ENCODE measurements around the gene FNDC10. TPM values are rescaled to one million over a fixed set of nuclear protein-coding genes. Genes with fewer than 3 reads are reported as not detected.

The FNDC10 gene
- total and polyA plus RNA-seq, 3 donors from 2014 or later: 15.5 to 54.0 (median 36.8) TPM

DNA sequence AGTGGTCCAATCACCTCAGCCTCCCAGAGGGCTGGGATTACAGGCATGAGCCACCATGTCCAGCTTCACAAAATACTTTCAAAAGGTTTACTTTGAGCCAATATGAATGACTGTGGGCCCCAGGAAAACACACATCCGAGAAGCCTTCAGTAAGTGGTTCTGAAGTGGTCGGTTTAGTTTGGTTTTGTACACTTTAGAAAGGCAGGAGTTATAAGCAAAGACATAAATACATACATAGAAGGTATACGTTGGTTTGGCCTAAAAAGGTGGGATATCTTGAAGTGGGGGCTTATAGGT is 12.1 kb upstream of the FNDC10 start:
- Histone ChIP-seq H3K36me3 (ENCODE audit: low read depth, missing control alignments) (no peaks in the 10 kb centered on the region), H3K9me3 (no peaks in the 10 kb centered on the region), H3K27ac (peak overlapping the region; percentile 51 to 68), H3K27me3 (no peaks in the 10 kb centered on the region), H3K4me3 (no peak overlapping the region), H3K4me1 (peaks cover 26% of the 10 kb centered on the region)
- intact Hi-C loops (cut with DNase I; ENCODE audit: low total_unique reads): no loop called here
- TF ChIP-seq POLR2A (IDR thresholded peaks at IDR 0.05): no peak
- TF ChIP-seq, protein P1, sequence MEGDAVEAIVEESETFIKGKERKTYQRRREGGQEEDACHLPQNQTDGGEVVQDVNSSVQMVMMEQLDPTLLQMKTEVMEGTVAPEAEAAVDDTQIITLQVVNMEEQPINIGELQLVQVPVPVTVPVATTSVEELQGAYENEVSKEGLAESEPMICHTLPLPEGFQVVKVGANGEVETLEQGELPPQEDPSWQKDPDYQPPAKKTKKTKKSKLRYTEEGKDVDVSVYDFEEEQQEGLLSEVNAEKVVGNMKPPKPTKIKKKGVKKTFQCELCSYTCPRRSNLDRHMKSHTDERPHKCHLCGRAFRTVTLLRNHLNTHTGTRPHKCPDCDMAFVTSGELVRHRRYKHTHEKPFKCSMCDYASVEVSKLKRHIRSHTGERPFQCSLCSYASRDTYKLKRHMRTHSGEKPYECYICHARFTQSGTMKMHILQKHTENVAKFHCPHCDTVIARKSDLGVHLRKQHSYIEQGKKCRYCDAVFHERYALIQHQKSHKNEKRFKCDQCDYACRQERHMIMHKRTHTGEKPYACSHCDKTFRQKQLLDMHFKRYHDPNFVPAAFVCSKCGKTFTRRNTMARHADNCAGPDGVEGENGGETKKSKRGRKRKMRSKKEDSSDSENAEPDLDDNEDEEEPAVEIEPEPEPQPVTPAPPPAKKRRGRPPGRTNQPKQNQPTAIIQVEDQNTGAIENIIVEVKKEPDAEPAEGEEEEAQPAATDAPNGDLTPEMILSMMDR (IDR thresholded peaks at IDR 0.05): no peak
- 90 to 91% methylated on average over 3 of the region's 3 CpGs for WGBS, 2 donors
- DNase-seq: no peak

DNA sequence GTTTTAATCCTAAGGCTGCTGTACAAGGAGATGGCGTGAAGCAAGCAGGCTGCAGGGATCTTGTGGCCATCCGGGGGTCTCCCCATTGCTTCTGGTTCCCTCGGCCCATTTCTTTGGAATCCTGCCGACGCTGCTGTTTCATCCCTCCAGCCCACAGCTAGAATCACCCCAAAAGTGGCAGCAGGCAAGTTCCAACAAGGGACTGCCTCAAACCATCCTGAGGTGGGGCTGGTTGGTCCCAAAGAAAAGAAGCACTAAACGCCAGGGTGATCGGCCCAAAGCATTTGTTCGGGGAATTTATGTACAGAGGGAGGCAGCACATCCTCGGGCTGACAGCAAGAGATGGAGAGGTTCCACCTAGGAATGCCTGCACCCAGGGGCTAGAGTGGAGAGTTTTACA is 10.9 kb upstream of the FNDC10 start:
- Histone ChIP-seq H3K4me3 (no peak overlapping the region), H3K36me3 (ENCODE audit: low read depth, missing control alignments) (no peaks in the 10 kb centered on the region), H3K9me3 (no peaks in the 10 kb centered on the region), H3K27me3 (no peaks in the 10 kb centered on the region), H3K4me1 (peaks cover 18% of the 10 kb centered on the region), H3K27ac (peak overlapping the region in 1 of 2 donors; percentile 68)
- intact Hi-C loops (cut with DNase I; ENCODE audit: low total_unique reads): no loop called here
- TF ChIP-seq, protein P1 (IDR thresholded peaks at IDR 0.05): no peak
- TF ChIP-seq POLR2A (IDR thresholded peaks at IDR 0.05): no peak
- no peak for DNase-seq
- 59 to 60% methylated on average over 8 to 9 of the region's 9 CpGs for WGBS, 2 donors

DNA sequence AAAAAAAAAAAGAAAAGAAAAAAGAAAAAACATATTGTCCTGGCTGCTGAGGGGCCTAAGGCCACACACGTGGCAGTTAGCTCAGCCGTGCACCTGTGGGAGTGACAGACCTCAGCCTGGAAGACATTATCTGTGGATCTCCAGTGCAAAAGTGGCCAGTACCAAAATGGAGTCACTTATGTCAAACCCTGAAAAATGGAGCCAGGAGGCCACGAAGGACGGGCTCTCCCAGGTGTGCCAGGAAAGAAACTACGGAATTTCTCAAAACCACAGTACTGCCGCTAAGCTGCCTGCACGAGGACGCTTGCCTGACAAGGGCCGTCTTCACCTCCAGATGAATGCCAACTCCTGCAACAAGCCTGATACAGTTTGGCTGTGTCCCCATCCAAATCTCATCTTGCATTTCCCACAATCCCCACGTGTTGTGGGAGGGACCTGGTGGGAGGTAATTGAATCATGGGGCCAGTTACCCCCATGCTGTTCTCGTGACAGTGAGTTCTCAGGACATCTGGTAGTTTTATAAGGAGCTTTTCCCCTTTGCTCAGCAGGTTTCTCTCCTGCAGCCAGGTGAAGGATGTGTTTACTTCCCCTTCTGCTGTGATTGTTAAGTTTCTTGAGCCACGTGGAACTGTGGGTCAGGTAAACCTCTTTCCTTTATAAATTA is 10.0 kb upstream of the FNDC10 start:
- no peaks in the 10 kb centered on the region for H3K9me3 ChIP-seq
- no peak for DNase-seq
- H3K4me1 ChIP-seq: peaks cover 18% of the 10 kb centered on the region
- H3K27me3 ChIP-seq: no peaks in the 10 kb centered on the region
- no peak overlapping the region for H3K4me3 ChIP-seq
- TF ChIP-seq, protein P1 (IDR thresholded peaks at IDR 0.05): no peak
- TF ChIP-seq POLR2A (IDR thresholded peaks at IDR 0.05): no peak
- 61 to 70% methylated on average over 9 to 12 of the region's 12 CpGs for WGBS, 2 donors
- no peaks in the 10 kb centered on the region for H3K36me3 ChIP-seq (ENCODE audit: low read depth, missing control alignments)
- no peak overlapping the region for H3K27ac ChIP-seq
- intact Hi-C loops (cut with DNase I; ENCODE audit: low total_unique reads): no loop called here

DNA sequence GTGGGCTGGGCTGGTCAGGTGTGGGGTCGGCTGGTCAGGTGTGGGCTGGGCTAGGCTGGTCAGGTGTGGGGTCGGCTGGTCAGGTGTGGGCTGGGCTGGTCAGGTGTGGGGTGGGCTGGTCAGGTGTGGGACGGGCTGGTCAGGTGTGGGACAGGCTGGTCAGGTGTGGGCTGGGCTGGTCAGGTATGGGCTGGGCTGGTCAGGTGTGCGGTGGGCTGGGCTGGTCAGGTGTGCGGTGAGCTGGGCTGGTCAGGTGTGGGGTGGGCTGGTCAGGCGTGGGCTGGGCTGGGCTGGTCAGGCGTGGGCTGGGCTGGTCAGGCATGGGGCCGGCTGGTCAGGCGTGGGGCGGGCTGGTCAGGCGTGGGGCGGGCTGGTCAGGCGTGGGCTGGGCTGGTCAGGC is 6.3 kb upstream of the FNDC10 start:
- H3K36me3 ChIP-seq (ENCODE audit: low read depth, missing control alignments): no peaks in the 10 kb centered on the region
- no peak overlapping the region for H3K27ac ChIP-seq
- no peak for DNase-seq
- no peaks in the 10 kb centered on the region for H3K9me3 ChIP-seq
- 87% methylated on average over 13 of the region's 13 CpGs; no CpG with 5 or more reads in 1 of the 2 donors for WGBS, 2 donors
- peaks cover 9% of the 10 kb centered on the region for H3K4me1 ChIP-seq
- H3K27me3 ChIP-seq: no peaks in the 10 kb centered on the region
- intact Hi-C loops (cut with DNase I; ENCODE audit: low total_unique reads): no loop called here
- TF ChIP-seq POLR2A (IDR thresholded peaks at IDR 0.05): no peak
- TF ChIP-seq, protein P1 (IDR thresholded peaks at IDR 0.05): no peak
- no peak overlapping the region for H3K4me3 ChIP-seq

DNA sequence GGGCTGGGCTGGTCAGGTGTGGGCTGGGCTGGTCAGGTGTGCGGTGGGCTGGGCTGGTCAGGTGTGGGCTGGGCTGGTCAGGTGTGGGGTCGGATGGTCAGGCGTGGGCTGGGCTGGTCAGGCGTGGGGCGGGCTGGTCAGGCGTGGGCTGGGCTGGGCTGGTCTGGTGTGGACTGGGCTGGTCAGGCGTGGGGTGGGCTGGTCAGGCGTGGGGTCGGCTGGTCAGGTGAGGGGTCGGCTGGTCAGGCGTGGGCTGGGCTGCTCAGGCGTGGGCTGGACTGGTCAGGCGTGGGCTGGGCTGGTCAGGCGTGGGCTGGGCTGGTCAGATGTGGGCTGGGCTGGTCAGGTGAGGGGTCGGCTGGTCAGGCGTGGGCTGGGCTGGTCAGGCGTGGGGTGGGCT is 5.8 kb upstream of the FNDC10 start:
- Histone ChIP-seq H3K9me3 (no peaks in the 10 kb centered on the region), H3K27me3 (no peaks in the 10 kb centered on the region), H3K36me3 (ENCODE audit: low read depth, missing control alignments) (no peaks in the 10 kb centered on the region), H3K4me1 (peaks cover 9% of the 10 kb centered on the region), H3K27ac (no peak overlapping the region), H3K4me3 (no peak overlapping the region)
- TF ChIP-seq, protein P1 (IDR thresholded peaks at IDR 0.05): no peak
- TF ChIP-seq POLR2A (IDR thresholded peaks at IDR 0.05): no peak
- DNase-seq: no peak
- WGBS, 2 donors: 83 to 90% methylated on average over 4 to 17 of the region's 17 CpGs
- intact Hi-C loops (cut with DNase I; ENCODE audit: low total_unique reads): no loop called here
